Measurements from ENCODE around the gene GSE1. TPM values are rescaled to one million over a fixed set of nuclear protein-coding genes. Genes with fewer than 3 reads are reported as not detected.

The GSE1 gene
- polyA plus RNA-seq, 1 donor: 94.9 TPM

DNA sequence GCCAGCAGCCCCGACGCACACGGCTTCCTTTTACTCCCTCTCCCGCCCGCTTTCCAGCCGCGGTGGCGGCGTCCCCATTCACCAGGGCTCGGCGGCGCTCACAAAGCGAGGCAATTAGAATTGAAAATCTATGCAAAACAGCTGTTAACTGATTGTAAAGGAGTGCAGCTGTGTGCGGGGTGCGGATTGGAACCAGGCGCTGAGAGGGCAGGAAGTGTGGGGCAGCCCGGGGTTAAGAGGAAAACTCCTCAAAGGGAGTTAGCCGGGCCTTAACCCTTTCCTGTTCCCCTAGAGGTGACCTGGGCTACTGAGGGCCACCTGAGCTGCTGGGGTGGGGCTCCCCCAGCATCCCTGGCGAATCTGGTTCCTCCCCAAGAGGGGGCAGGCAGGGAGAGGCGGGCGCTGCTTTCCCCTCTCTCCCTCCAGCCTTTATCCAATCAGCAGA is 5.8 kb upstream of the GSE1 start:
- WGBS (ENCODE audit: insufficient coverage, low lambda C conversion rate): no CpG with 5 or more reads among the region's 21 CpGs
- H3K27ac ChIP-seq (ENCODE audit: low read length): no peak overlapping the region
- peak in 1 of 2 donors; percentile 38 for DNase-seq

DNA sequence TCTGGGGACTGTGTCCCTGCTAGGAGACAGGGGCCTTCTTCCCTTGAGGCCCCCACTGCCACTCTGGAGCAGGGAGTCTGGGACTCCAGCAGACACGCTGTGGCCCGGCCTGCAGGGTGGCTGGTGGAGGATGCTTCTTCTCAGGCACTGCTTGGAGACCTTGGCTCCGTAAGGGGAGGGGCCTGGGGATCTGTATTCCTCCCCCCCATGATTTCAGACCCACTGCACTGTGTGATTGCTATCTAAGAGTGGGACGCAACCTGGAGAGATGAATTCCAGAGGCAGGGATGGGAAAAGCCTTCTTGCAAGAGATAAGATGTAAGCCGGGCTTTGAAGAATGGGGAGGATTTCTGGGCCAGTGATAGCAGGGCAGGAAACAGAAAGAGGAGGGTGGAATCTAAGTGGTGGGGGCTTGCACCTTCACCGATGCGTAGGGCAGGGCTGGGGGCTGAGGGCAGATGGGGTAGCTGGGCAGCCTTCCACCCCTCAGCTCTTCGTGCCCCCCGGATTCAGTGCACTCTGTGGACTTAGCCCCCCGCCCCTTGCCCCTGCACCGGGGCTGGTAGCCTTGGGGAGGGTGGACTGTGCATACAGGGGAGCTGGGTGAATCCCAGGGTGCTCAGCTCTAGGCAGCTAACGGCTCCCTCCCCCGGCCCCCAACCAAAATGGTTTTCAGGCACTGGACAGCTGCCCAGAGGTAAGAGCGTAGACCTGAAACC is 5.2 kb upstream of the GSE1 start:
- H3K4me1 ChIP-seq (ENCODE audit: control insufficient read depth, insufficient read depth, low read length): peaks cover 37% of the 10 kb centered on the region
- no peak overlapping the region for H3K27ac ChIP-seq (ENCODE audit: low read length)
- WGBS (ENCODE audit: insufficient coverage, low lambda C conversion rate): no CpG with 5 or more reads among the region's 14 CpGs

More for the DNA sequence above, 5.8 kb upstream of the GSE1 start:
- Histone ChIP-seq H3K4me1 (ENCODE audit: control insufficient read depth, insufficient read depth, low read length) (peaks cover 35% of the 10 kb centered on the region), H3K36me3 (ENCODE audit: control insufficient read depth, insufficient read depth, low read length) (peaks cover 2% of the 10 kb centered on the region), H3K9me3 (ENCODE audit: control insufficient read depth, low read depth, low read length) (no peaks in the 10 kb centered on the region), H3K27me3 (ENCODE audit: control insufficient read depth, insufficient read depth, low read length) (no peaks in the 10 kb centered on the region), H3K4me3 (ENCODE audit: low read length) (no peak overlapping the region)

DNA sequence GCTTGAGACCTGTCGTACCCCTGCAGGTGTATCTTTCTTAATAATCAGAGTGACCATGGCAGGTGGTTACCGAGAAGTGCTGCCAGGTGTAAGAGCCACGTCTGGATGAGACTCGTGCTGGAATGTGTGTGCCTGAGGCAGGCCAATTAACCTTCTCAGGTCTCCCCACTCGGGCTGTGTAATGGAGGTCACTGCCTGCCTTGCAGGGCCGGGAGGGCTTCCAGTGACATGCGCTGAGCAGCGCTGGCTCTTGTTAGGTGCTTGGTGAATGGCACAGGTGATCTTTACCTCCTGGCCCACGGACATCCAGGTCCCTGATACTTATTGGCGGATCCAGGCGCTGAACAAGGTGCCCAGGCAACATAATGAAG is 4.6 kb upstream of the GSE1 start:
- no CpG with 5 or more reads among the region's 11 CpGs for WGBS (ENCODE audit: insufficient coverage, low lambda C conversion rate)
- no peak overlapping the region for H3K27ac ChIP-seq (ENCODE audit: low read length)

More for the DNA sequence above, 5.2 kb upstream of the GSE1 start:
- Histone ChIP-seq H3K27me3 (ENCODE audit: control insufficient read depth, insufficient read depth, low read length) (no peaks in the 10 kb centered on the region), H3K4me3 (ENCODE audit: low read length) (no peak overlapping the region), H3K36me3 (ENCODE audit: control insufficient read depth, insufficient read depth, low read length) (peaks cover 2% of the 10 kb centered on the region), H3K9me3 (ENCODE audit: control insufficient read depth, low read depth, low read length) (no peaks in the 10 kb centered on the region)
- DNase-seq: no peak

GRCh38 chr16:85608887-85609286 is 4.2 kb upstream of the GSE1 start:
- no peaks in the 10 kb centered on the region for H3K27me3 ChIP-seq (ENCODE audit: control insufficient read depth, insufficient read depth, low read length)
- DNase-seq: no peak
- no peak overlapping the region for H3K4me3 ChIP-seq (ENCODE audit: low read length)
- H3K36me3 ChIP-seq (ENCODE audit: control insufficient read depth, insufficient read depth, low read length): peaks cover 2% of the 10 kb centered on the region
- WGBS (ENCODE audit: insufficient coverage, low lambda C conversion rate): no CpG with 5 or more reads among the region's 10 CpGs
- H3K27ac ChIP-seq (ENCODE audit: low read length): no peak overlapping the region
- H3K4me1 ChIP-seq (ENCODE audit: control insufficient read depth, insufficient read depth, low read length): peaks cover 37% of the 10 kb centered on the region
- no peaks in the 10 kb centered on the region for H3K9me3 ChIP-seq (ENCODE audit: control insufficient read depth, low read depth, low read length)

More for the DNA sequence above, 4.6 kb upstream of the GSE1 start:
- no peak overlapping the region for H3K4me3 ChIP-seq (ENCODE audit: low read length)
- peaks cover 2% of the 10 kb centered on the region for H3K36me3 ChIP-seq (ENCODE audit: control insufficient read depth, insufficient read depth, low read length)
- H3K9me3 ChIP-seq (ENCODE audit: control insufficient read depth, low read depth, low read length): no peaks in the 10 kb centered on the region
- no peaks in the 10 kb centered on the region for H3K27me3 ChIP-seq (ENCODE audit: control insufficient read depth, insufficient read depth, low read length)
- no peak for DNase-seq
- H3K4me1 ChIP-seq (ENCODE audit: control insufficient read depth, insufficient read depth, low read length): peaks cover 37% of the 10 kb centered on the region

DNA sequence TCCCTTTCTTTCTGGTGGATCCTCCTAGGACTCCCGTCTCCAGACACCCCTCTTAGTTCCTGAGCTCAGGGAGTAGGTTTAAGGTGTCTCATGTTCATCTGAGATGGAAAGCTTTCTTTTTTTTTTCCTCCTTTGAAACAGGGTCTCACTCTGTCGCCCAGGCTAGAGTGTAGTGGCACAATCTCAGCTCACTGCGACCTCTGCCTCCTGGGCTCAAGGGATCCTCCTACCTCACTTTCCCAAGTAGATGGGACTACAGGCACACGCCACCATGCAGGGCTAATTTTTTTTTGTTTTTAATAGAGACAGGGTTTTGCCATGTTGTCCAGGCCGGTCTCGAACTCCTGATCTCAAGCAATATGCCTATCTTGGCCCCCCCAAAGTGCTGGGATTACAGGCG is 3.6 kb upstream of the GSE1 start:
- Histone ChIP-seq H3K27ac (ENCODE audit: low read length) (no peak overlapping the region), H3K4me3 (ENCODE audit: low read length) (no peak overlapping the region), H3K36me3 (ENCODE audit: control insufficient read depth, insufficient read depth, low read length) (no peaks in the 10 kb centered on the region), H3K27me3 (ENCODE audit: control insufficient read depth, insufficient read depth, low read length) (no peaks in the 10 kb centered on the region), H3K4me1 (ENCODE audit: control insufficient read depth, insufficient read depth, low read length) (peaks cover 39% of the 10 kb centered on the region), H3K9me3 (ENCODE audit: control insufficient read depth, low read depth, low read length) (no peaks in the 10 kb centered on the region)
- WGBS (ENCODE audit: insufficient coverage, low lambda C conversion rate): no CpG with 5 or more reads among the region's 7 CpGs
- DNase-seq: no peak

DNA sequence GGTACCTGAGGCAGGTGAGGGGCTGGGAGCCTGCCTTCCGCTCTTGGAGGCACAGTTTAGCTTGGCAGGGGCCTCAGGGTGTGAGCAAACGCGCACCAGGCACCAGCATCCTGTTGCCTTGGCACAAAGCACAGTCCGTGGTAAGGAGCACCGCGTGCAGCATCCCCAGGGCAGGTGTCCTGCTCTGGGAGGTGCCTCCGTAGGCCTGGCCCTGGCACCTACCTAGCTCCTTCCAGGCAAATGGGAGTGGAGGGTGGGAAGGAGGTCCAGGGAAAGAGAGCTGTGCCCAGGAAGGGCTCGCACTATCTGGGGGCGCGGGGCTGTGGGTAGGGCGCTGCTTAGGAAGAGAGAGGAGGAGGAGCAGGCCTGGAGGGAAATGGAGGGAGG is 3.1 kb upstream of the GSE1 start:
- H3K36me3 ChIP-seq (ENCODE audit: control insufficient read depth, insufficient read depth, low read length): no peaks in the 10 kb centered on the region
- no CpG with 5 or more reads among the region's 11 CpGs for WGBS (ENCODE audit: insufficient coverage, low lambda C conversion rate)
- no peak overlapping the region for H3K4me3 ChIP-seq (ENCODE audit: low read length)
- H3K9me3 ChIP-seq (ENCODE audit: control insufficient read depth, low read depth, low read length): no peaks in the 10 kb centered on the region
- no peaks in the 10 kb centered on the region for H3K27me3 ChIP-seq (ENCODE audit: control insufficient read depth, insufficient read depth, low read length)
- peak overlapping the region; percentile 16 for H3K27ac ChIP-seq (ENCODE audit: low read length)
- peak in 1 of 2 donors; percentile 26 for DNase-seq
- H3K4me1 ChIP-seq (ENCODE audit: control insufficient read depth, insufficient read depth, low read length): peaks cover 44% of the 10 kb centered on the region

- H3K4me1 ChIP-seq (ENCODE audit: control insufficient read depth, insufficient read depth, low read length): peaks cover 46% of the 10 kb centered on the region
- H3K27me3 ChIP-seq (ENCODE audit: control insufficient read depth, insufficient read depth, low read length): no peaks in the 10 kb centered on the region
- no peaks in the 10 kb centered on the region for H3K36me3 ChIP-seq (ENCODE audit: control insufficient read depth, insufficient read depth, low read length)
- H3K27ac ChIP-seq (ENCODE audit: low read length): peak overlapping the region; percentile 78
- WGBS (ENCODE audit: insufficient coverage, low lambda C conversion rate): no CpG with 5 or more reads among the region's 39 CpGs
- H3K4me3 ChIP-seq (ENCODE audit: low read length): peak overlapping the region; percentile 52
- DNase-seq: peak; percentile 76 to 83
- H3K9me3 ChIP-seq (ENCODE audit: control insufficient read depth, low read depth, low read length): no peaks in the 10 kb centered on the region
Observed at GRCh38 chr16:85610446-85611193, 2.5 kb upstream of the GSE1 start.

DNA sequence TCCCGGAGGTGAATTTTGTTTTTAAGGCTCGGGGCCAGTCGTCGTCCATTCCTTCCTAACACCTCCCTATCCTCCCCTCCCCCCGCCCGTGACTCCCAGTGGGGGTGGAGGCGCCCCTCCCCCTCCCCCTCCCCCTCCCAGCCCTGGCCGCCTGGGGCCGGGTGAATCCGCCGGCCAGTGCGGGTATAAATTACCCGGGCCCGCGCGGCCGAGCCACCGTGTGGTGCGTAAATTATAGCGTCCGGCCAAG is 2.0 kb upstream of the GSE1 start:
- no peak for DNase-seq
- H3K36me3 ChIP-seq (ENCODE audit: control insufficient read depth, insufficient read depth, low read length): no peaks in the 10 kb centered on the region
- WGBS (ENCODE audit: insufficient coverage, low lambda C conversion rate): no CpG with 5 or more reads among the region's 21 CpGs
- peaks cover 49% of the 10 kb centered on the region for H3K4me1 ChIP-seq (ENCODE audit: control insufficient read depth, insufficient read depth, low read length)
- H3K27ac ChIP-seq (ENCODE audit: low read length): peak overlapping the region; percentile 78
- no peaks in the 10 kb centered on the region for H3K27me3 ChIP-seq (ENCODE audit: control insufficient read depth, insufficient read depth, low read length)
- no peaks in the 10 kb centered on the region for H3K9me3 ChIP-seq (ENCODE audit: control insufficient read depth, low read depth, low read length)
- peak overlapping the region; percentile 52 for H3K4me3 ChIP-seq (ENCODE audit: low read length)

DNA sequence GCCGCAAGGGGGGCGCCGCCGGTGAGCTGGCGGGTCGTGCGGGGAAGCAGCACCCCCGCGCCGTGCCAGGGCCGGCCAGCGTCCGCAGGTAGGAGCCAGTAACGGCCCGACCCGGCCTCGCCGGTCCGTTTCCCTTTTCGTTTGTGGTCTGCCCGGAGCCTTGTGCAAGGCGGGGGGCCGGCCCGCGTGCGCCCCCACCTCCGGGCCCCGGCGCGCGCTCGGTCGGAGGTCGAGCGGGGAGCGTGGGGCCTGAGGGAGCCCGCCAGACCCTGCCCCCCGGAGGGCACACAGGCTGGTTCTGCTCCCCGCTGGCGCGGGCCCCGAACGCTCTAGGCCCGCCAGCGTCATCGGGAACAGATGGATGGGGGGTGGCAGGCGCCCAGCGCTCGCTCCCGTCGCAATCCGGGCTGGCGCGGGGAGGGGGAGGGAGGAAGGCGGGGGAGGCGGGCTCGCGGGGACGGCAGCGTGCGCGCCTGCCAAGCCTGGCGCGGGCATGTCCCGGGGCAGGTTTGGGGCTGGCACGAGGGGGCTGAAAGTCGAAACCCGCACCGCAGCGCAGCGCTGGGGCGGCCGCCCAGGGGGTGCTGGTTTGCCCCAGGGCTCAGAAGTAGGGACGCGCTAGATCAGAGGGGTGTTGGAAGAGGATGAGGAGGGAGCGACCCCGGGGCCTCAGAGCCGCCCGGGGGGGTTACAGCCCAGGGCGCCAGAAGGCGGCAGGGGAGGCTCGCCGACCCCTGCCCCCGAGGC is 1.5 kb upstream of the GSE1 start:
- peak; percentile 47 to 77 for DNase-seq
- Histone ChIP-seq H3K9me3 (ENCODE audit: control insufficient read depth, low read depth, low read length) (no peaks in the 10 kb centered on the region), H3K4me1 (ENCODE audit: control insufficient read depth, insufficient read depth, low read length) (peaks cover 49% of the 10 kb centered on the region), H3K27ac (ENCODE audit: low read length) (peak overlapping the region; percentile 72), H3K27me3 (ENCODE audit: control insufficient read depth, insufficient read depth, low read length) (no peaks in the 10 kb centered on the region), H3K4me3 (ENCODE audit: low read length) (peak overlapping the region; percentile 52), H3K36me3 (ENCODE audit: control insufficient read depth, insufficient read depth, low read length) (no peaks in the 10 kb centered on the region)
- WGBS (ENCODE audit: insufficient coverage, low lambda C conversion rate): no CpG with 5 or more reads among the region's 84 CpGs

- DNase-seq: peak; percentile 72 to 82
- Histone ChIP-seq H3K27ac (ENCODE audit: low read length) (peak overlapping the region; percentile 94), H3K4me3 (ENCODE audit: low read length) (peak overlapping the region; percentile 52), H3K36me3 (ENCODE audit: control insufficient read depth, insufficient read depth, low read length) (no peaks in the 10 kb centered on the region), H3K4me1 (ENCODE audit: control insufficient read depth, insufficient read depth, low read length) (peaks cover 51% of the 10 kb centered on the region), H3K9me3 (ENCODE audit: control insufficient read depth, low read depth, low read length) (no peaks in the 10 kb centered on the region), H3K27me3 (ENCODE audit: control insufficient read depth, insufficient read depth, low read length) (no peaks in the 10 kb centered on the region)
- WGBS (ENCODE audit: insufficient coverage, low lambda C conversion rate): no CpG with 5 or more reads among the region's 38 CpGs
Observed at GRCh38 chr16:85612191-85612800, 826 bp upstream of the GSE1 start.
